ENCODE measurements around the gene TMEM247.

TMEM247 gene

GRCh38 chr2:46458763-46459500, 20.4 kb upstream of the TMEM247 start:
- TF ChIP-seq CTCF (IDR thresholded peaks at IDR 0.05): no peak

GRCh38 chr2:46459694-46460093, 19.7 kb upstream of the TMEM247 start:
- no peak for TF ChIP-seq CTCF (IDR thresholded peaks at IDR 0.05)

- no peak for TF ChIP-seq CTCF (IDR thresholded peaks at IDR 0.05)
These were observed 19.0 kb upstream of the TMEM247 start for GRCh38 chr2:46460241-46460921.

GRCh38 chr2:46461011-46461674, 18.2 kb upstream of the TMEM247 start:
- peak; percentile 83 for TF ChIP-seq CTCF (IDR thresholded peaks at IDR 0.05)

- peak; percentile 11; the same call in 1 of the 2 replicates for TF ChIP-seq CTCF (IDR thresholded peaks at IDR 0.05)
These were observed 17.6 kb upstream of the TMEM247 start for GRCh38 chr2:46461709-46462171.

GRCh38 chr2:46462936-46463335, 16.4 kb upstream of the TMEM247 start:
- no peak for TF ChIP-seq CTCF (IDR thresholded peaks at IDR 0.05)

- no peak for TF ChIP-seq CTCF (IDR thresholded peaks at IDR 0.05)
These were observed 10.2 kb upstream of the TMEM247 start for GRCh38 chr2:46469116-46469515.
